SU-DHL-6 (cell line): ENCODE data around the gene PGF.

Experiments used
- H2AFZ ChIP-seq: fragments of 200-600 bp; sonication (generic); 2 replicates; pipeline ENCODE4 v1.6.1; 2014; ENCODE audit warnings: low read depth, mild to moderate bottlenecking, moderate library complexity, mixed read lengths, antibody characterized with exemption, low read length; ENCODE audit not compliant: severe bottlenecking
- H3F3A ChIP-seq: fragments of 200-600 bp; shearing (Covaris generic); 2 replicates; pipeline ENCODE4 v1.6.0; 2016; ENCODE audit warnings: antibody characterized with exemption, mild to moderate bottlenecking; ENCODE audit not compliant: insufficient read depth
- H3K27ac ChIP-seq: fragments of 200-600 bp; sonication (generic); 2 replicates; pipeline ENCODE4 v1.5.1; 2016; ENCODE audit warnings: low read depth, mild to moderate bottlenecking, low read length, moderate library complexity, mixed read lengths
- H3K27me3 ChIP-seq: fragments of 200-600 bp; sonication (generic), shearing (Covaris generic); 2 replicates; pipeline ENCODE4 v1.6.0; 2014; ENCODE audit warnings: mild to moderate bottlenecking, low read length
- H3K36me3 ChIP-seq: fragments of 200-600 bp; sonication (generic); 2 replicates; pipeline ENCODE4 v1.6.1; 2014; ENCODE audit warnings: mild to moderate bottlenecking, low read length, mixed read lengths
- H3K4me2 ChIP-seq: fragments of 300-600, 200-600 bp; shearing (Covaris generic), sonication (generic); 2 replicates; pipeline ENCODE4 v1.6.0; 2014; ENCODE audit warnings: low read length, low read depth, mild to moderate bottlenecking; ENCODE audit not compliant: poor library complexity, severe bottlenecking
- H3K4me3 ChIP-seq: fragments of 200-600 bp; sonication (generic); 2 replicates; pipeline ENCODE4 v1.5.1; 2014; ENCODE audit warnings: antibody characterized with exemption, low read length, mild to moderate bottlenecking, mixed read lengths; ENCODE audit not compliant: insufficient read depth, poor library complexity, severe bottlenecking
- H3K79me2 ChIP-seq: fragments of 200-600 bp; sonication (generic); 2 replicates; pipeline ENCODE4 v1.6.1; 2014; ENCODE audit warnings: mild to moderate bottlenecking, low read length, moderate library complexity; ENCODE audit not compliant: insufficient read depth
- H3K9ac ChIP-seq: fragments of 200-600 bp; sonication (generic); 2 replicates; pipeline ENCODE4 v1.7.0; 2014; ENCODE audit warnings: mild to moderate bottlenecking, low read length
- H3K9me2 ChIP-seq: fragments of 200-600 bp; sonication (generic); replicated peaks from 2 replicates; pipeline ENCODE4 v1.6.1; 2014; ENCODE audit warnings: low read length; ENCODE audit not compliant: insufficient read depth
- H3K9me3 ChIP-seq: fragments of 200-600 bp; sonication (generic); 2 replicates; pipeline ENCODE4 v1.6.1; 2014; ENCODE audit warnings: low read length, mixed read lengths; ENCODE audit not compliant: insufficient read depth
- H4K20me1 ChIP-seq: fragments of 200-600 bp; sonication (generic); 2 replicates; pipeline ENCODE4 v1.6.1; 2014; ENCODE audit warnings: low read depth, mild to moderate bottlenecking, antibody characterized with exemption, low read length, moderate library complexity, mixed read lengths
- EZH2phosphoT487 ChIP-seq: fragments of 200-600 bp; sonication (generic), shearing (Covaris generic); conservative IDR thresholded peaks from 2 replicates; pipeline ENCODE4 v1.6.1; 2018; ENCODE audit warnings: mild to moderate bottlenecking, antibody characterized with exemption, low read length, moderate library complexity, mixed read lengths
- TF ChIP-seq, protein P1 (sequence below): fragments of 200-600 bp; sonication (generic); IDR thresholded peaks from one replicate; pipeline ENCODE4 v1.5.1; 2017; ENCODE audit warnings: antibody characterized with exemption, mild to moderate bottlenecking, low read length, moderate library complexity; ENCODE audit not compliant: insufficient read depth, poor library complexity, severe bottlenecking

PGF gene

DNA sequence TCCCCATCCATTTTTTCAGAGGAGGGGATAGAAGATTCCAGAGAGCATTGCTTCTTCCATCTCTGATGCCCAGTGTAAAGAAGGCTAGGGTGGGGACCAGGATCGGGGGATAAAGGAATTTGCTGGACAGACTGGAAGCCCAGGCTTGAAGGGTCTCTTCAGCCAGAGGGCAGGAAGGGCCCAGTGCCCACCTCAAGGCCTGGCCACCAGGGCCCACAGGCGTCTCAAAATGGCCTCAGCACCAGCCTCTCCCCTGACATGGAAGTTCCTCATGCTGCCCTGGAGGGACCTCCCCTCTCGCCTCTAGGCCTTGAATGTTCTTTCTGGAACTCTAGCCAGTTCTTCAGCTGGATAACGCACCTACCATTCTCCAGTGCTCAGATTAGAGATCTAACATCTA is 35.1 kb downstream of the PGF start:
- Histone ChIP-seq H3K9me3 (no peaks in the 10 kb centered on the region), H4K20me1 (no peaks in the 10 kb centered on the region), H3K9me2 (no peaks in the 10 kb centered on the region), H3K27ac (no peak overlapping the region), H3K79me2 (no peaks in the 10 kb centered on the region), H3K4me3 (no peak overlapping the region), H2AFZ (no peak overlapping the region), H3F3A (no peaks in the 10 kb centered on the region), H3K36me3 (no peaks in the 10 kb centered on the region), H3K27me3 (no peaks in the 10 kb centered on the region), H3K4me2 (no peak overlapping the region), H3K9ac (no peak overlapping the region)
- TF ChIP-seq, protein P1, sequence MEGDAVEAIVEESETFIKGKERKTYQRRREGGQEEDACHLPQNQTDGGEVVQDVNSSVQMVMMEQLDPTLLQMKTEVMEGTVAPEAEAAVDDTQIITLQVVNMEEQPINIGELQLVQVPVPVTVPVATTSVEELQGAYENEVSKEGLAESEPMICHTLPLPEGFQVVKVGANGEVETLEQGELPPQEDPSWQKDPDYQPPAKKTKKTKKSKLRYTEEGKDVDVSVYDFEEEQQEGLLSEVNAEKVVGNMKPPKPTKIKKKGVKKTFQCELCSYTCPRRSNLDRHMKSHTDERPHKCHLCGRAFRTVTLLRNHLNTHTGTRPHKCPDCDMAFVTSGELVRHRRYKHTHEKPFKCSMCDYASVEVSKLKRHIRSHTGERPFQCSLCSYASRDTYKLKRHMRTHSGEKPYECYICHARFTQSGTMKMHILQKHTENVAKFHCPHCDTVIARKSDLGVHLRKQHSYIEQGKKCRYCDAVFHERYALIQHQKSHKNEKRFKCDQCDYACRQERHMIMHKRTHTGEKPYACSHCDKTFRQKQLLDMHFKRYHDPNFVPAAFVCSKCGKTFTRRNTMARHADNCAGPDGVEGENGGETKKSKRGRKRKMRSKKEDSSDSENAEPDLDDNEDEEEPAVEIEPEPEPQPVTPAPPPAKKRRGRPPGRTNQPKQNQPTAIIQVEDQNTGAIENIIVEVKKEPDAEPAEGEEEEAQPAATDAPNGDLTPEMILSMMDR, result no peak
- TF ChIP-seq EZH2phosphoT487, result no peak

DNA sequence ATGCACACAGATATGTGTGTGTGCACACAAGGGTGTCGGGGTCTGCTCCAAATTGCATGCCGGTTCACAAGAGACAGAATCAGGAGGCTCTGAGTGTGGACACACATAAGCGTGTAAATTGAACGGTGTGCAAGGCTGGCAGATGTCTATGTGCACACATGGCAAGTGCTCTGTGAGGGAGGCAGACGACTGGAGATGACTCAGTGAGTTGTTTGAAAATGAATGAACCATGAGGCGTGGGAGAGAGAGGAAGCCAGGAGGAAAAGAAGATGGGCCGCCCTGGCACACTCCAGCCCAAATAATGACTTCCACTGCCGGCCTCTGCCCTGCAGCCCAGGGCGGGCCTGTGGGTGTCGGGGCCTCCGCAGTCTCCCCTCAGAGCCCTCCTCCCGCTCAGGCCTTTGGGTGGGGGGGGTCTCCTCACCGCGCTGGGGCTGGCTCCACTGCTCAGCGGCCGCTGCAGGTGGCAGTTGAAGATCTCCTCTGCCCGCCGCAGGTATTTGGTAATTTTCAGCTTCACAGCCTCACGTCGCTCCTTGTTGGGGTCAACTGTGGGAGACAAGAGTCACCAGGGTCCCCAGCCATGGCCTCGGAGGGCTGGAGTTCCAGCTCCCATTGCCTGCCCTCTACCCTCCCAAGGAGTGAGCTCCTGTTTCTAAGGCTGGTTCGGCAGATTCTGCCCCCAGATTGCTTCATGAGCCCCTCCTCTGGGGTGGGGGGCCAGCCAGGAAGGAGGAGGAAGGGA is 35.8 kb downstream of the PGF start:
- H3K79me2 ChIP-seq, result no peaks in the 10 kb centered on the region
- H3K9me2 ChIP-seq, result no peaks in the 10 kb centered on the region
- TF ChIP-seq EZH2phosphoT487, result no peak
- H3K27me3 ChIP-seq, result no peaks in the 10 kb centered on the region
- H3K4me2 ChIP-seq, result no peak overlapping the region
- H3K36me3 ChIP-seq, result no peaks in the 10 kb centered on the region
- no peak overlapping the region for H2AFZ ChIP-seq
- no peak overlapping the region for H3K4me3 ChIP-seq
- H3K27ac ChIP-seq, result no peak overlapping the region
- no peak overlapping the region for H3K9ac ChIP-seq
- no peaks in the 10 kb centered on the region for H3F3A ChIP-seq
- H3K9me3 ChIP-seq, result no peaks in the 10 kb centered on the region
- no peaks in the 10 kb centered on the region for H4K20me1 ChIP-seq

DNA sequence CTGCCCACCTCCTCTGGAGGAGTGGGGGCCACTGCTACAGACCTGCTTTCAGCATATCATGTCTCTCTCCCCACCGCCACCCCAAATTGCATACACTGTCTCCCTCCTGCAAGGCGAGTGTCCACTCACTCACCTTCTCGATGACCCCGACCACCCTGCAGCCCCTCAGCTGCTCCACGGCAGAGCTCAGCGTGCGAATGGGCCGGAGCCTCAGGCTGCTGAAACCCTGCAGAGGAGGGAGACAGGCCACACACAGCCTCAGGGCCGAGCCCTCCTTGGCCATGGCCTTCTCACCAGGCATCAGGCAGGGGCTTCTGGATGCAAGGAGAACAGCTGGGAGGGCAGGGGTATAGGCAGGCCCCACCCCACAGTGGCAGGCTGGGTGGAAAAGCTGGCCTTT is 37.0 kb downstream of the PGF start:
- Histone ChIP-seq H3F3A (no peaks in the 10 kb centered on the region), H4K20me1 (no peaks in the 10 kb centered on the region), H2AFZ (no peak overlapping the region), H3K27ac (no peak overlapping the region), H3K4me2 (no peak overlapping the region), H3K79me2 (no peaks in the 10 kb centered on the region), H3K9ac (no peak overlapping the region), H3K9me3 (no peaks in the 10 kb centered on the region), H3K9me2 (no peaks in the 10 kb centered on the region), H3K27me3 (no peaks in the 10 kb centered on the region), H3K36me3 (no peaks in the 10 kb centered on the region), H3K4me3 (no peak overlapping the region)
- TF ChIP-seq EZH2phosphoT487, result no peak
- TF ChIP-seq, protein P1, result no peak

DNA sequence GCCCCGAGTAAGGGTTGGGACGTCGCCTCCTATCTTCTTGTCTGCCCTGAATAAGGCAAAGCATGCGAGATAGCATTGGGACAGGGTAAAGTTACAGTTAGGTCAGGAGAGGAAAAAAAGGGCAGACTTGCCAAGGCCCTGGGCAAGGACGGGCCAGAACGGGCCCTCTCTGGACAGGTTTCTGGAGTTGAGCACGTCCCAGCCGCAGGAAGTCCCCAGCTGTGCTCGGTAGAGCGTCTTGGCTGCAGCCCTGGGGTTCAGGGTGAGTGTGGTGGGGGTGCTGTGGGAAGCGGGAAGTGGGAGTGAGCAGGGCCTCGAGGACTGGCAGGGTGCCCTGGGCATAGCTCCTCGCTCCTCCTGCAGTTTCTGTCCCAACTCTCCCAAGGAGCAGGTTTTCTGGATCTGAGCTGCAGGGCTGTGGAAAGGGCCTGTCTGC is 37.7 kb downstream of the PGF start:
- H3F3A ChIP-seq, result no peaks in the 10 kb centered on the region
- no peak overlapping the region for H3K4me3 ChIP-seq
- no peaks in the 10 kb centered on the region for H3K27me3 ChIP-seq
- no peaks in the 10 kb centered on the region for H3K79me2 ChIP-seq
- H3K36me3 ChIP-seq, result no peaks in the 10 kb centered on the region
- H4K20me1 ChIP-seq, result no peaks in the 10 kb centered on the region
- no peaks in the 10 kb centered on the region for H3K9me2 ChIP-seq
- H2AFZ ChIP-seq, result no peak overlapping the region
- no peaks in the 10 kb centered on the region for H3K9me3 ChIP-seq
- TF ChIP-seq, protein P1, result no peak
- no peak for TF ChIP-seq EZH2phosphoT487
- H3K27ac ChIP-seq, result no peak overlapping the region
- H3K4me2 ChIP-seq, result no peak overlapping the region
- no peak overlapping the region for H3K9ac ChIP-seq
